HG03521 (cell line): ENCODE data around the gene APOB.

Experiments used
- ATAC-seq: cut with Tn5 transposase; IDR thresholded peaks from one replicate; pipeline ENCODE4 v1.9.1; 2021; ENCODE audit warnings: mild to moderate bottlenecking, moderate library complexity; ENCODE audit not compliant: unreplicated experiment

APOB gene

DNA sequence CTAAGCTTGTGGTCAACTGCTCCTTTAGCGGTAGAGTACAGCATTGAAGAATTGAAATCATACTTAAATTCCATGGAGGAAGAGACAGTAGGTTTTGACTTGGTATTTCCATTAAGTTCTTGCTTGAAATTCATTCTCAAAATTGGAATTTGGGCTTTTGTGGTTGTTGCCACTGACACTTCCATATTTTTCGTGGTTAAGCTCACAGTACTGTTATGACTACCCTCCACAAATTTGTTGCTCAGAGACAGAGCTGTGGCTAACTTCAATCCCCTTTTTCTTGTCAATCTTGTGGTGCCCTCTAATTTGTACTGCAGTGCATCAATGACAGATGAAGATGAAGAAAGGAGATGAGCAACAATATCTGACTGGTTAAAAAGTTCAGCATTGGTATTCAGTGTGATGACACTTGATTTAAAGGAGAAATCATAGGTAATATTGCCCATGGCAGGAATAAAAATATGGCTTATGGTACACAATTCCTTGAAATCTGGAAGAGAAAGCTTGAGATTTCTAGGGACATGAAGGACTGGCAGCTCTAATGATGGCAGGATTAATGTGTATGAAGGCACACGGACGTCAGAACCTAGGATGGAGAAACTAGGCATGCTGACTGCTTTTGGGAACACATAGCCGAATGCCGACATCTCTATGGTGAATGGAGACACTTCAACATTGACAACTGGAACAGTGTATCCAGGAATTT, 37.3 kb downstream of the APOB start:
- ATAC-seq = no peak

DNA sequence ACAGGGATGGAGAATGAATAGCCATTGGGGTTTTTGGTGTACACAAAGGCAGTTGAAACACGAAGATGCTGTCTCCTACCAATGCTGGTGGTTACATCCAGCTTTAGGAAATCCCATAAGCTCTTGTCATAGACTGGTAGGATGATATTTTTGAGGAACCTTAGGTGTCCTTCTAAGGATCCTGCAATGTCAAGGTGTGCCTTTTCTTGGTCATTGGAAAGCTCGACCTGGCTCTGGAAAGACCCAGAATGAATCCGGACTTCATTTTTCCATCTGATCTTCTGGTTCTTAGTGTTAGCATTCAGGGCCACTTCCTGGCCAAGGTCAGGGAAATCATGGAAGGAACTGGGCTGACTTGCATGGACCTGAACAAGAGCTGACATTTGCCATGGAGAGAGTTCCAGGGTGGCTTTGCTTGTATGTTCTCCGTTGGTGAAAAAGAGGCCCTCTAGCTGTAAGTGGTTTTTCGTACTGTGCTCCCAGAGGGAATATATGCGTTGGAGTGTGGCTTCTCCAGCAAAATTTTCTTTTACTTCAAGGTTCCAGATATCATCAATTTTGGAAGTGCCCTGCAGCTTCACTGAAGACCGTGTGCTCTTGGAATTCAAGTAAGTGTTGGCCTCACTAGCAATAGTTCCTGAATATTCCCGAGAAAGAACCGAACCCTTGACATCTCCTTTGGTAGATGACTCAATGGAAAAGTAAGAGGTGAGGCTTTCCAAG, 38.0 kb downstream of the APOB start:
- no peak for ATAC-seq

DNA sequence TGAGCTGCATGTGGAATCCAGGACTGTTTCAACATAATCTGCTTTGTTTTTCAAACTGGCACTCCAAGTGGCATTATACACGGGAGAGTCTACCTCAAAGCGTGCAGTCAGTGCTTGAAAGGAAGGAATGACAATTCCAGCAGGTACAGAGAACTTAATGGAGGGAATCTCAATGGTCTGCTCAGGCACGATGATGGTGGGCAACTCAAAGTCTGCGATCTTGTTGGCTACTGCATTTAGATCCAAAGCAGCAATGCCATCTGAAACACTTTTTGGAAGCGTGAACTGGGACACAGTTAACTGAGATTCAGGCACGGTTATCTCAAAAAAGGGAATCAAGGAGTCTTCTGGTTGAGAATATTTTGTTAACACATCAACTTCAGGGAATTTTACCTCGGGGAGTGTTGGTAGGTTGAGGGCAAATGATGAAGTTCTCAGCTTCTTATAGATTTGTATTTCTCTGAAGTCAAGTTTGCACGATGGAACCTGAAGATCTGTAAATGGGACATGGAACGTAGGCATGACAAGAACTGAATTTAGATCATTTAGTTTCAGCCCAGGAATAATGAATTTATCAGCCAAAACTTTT, 38.7 kb downstream of the APOB start:
- ATAC-seq = no peak

DNA sequence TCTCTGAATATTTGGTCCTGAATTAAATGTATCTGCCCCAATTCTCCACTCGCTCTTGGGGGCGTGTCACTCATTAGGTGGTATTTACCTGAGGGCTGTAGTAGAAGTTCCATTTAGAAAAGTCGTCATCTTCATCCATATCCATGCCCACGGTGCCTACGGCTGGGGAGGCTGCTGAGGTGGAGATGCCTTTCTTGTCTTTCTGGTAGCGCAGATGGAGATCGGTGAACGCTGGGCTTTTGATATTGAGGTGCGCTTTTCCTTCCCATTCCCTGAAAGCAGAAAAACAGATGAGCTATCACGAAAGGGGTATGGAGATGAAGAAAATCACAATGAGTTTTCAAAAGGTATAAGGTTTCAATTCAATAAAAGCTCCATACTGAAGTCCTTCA, 39.7 kb downstream of the APOB start:
- no peak for ATAC-seq

DNA sequence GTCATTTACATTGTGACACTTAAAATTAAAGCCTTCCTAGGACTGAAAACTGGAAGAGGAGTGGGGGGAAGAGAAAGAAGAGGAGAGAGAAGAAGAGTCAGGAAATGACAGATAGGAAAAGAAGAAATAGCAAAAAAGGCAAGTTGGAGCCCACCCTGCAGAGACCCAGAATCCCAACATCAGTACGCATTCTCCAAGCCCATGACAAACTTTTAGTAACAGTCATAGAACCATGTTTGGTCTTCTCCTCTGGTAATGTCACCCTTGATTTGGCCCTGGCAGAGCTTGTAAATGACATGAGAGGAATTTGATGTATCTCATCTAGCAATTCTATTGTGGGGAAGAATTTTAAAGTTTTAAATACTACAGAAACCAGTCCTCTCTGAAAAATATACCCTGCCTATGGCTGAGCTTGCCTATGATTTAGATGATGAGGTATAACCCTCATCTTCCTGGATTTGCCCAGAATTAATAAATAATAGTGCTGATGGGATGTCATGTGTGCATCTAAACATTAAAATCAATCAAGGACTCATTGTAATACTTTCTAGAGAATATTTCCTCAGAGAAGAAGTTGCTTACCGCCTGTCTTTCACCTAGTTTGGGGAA, 40.2 kb downstream of the APOB start:
- ATAC-seq = no peak

DNA sequence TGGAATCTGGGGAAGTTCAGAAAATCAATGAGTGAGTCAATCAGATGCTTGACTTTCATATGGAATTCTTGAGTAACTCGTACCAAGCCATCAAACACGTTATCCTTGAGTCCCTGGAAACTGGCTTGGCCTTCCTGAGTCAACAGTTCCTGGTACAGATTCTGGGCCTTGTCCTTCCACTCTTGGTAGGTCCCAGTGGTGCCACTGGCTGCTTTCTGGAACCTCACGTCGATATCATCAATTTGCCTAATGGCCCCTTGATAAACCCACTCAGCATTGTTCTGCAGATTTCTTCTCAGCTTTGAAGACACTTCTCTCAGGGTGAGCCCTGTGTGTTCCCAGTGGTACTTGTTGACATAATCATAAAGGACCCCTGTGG, 41.1 kb downstream of the APOB start:
- no peak for ATAC-seq

DNA sequence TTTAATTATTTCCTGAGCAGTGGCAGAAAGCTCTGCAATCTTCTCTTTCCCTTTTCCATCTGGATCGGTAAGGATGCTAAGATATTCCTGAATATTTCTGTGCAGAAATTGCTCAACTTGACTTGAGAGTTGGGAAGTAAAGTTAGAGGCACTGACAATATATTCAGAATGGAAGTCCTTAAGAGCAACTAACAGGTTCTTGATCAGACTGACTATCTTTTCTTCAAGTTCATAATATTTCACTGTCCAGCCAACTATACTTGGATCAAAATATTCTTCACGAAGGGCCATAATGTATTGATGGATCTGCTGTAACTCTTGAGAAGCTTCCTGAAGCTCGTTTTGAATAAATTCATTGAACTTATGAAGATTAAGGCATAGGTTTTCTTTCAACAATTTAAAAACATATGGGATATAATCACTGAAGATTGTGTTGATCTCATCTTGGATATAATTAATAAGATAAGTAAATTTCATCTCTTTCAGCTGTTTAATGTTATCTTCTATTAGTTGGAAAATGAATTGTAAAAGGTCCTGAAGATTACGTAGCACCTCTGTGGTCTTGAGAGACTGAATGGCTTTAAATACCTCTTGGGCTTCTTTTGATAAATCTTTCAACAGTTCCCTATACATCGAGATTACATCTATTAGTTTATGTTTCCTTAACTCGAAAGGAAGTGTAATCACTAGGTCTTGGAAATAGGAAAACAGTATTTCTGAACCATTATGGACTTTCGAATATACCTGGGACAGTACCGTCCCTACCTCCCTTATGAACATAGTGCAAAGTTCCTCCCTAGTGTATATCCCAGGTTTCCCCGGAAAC, 41.7 kb downstream of the APOB start:
- no peak for ATAC-seq

DNA sequence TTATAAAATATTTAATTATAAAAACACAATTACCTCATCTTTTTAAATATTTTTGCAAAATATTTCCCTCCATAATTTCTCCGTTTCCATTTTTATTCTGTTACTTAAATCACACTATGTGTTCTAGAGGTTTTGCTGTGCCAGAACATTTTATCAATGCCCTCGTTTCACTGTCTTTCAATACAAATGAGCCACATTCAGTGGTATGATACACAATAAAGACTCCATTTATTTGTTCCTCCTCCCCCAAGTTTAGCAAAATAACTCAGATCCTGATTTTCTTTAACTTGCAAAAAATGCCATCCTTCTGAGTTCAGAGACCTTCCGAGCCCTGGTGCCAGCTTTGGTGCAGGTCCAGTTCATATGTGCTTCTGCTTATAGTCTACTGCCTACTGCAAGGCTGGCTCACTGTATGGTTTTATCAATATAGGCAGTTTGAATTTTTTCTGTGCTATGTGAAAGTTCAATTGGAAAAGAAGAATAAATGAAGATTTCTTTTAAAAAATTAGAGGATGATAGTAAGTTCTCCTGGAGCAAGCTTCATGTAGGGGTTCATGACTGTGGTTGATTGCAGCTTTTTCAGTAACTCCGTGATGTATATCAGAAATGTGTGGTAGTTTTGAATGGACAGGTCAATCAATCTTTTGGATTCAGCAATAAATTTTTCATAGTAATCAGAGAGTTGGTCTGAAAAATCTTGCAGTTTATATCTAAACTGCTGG, 42.5 kb downstream of the APOB start:
- ATAC-seq = no peak

DNA sequence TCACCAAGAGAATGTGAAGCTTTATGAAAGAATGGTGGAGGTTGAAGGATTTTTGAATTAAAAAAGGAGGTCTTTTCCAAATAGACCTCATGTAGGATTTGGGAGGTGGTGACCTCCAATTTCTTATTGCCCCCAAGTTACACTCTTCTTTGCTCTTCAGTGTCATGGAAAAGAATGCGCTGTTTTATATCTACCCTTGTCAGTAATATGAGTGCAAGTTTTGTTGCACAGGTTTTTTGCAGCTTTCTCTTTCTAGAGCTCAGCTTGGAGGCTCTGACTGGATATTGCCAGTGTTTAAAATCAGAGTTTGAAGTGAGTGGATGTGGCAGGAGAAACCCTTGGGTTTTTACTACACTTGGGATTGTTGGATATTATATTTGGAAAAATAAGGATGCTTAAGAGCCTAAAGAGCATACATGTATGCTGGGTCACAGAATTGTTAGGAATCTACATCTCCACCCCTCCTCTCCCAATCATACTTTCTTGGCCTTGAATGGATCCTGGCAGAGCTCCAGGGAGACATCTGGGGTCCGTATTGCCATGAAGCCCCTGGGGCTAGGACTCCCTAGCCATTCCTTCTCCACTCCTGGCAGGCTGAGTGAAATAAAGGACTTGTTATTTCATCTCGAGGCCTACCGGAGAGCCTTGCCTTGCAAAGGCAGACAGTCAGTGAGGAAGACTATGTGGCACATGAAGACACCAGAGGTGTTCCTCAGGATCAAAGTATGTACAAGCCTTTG, 43.8 kb downstream of the APOB start:
- no peak for ATAC-seq

DNA sequence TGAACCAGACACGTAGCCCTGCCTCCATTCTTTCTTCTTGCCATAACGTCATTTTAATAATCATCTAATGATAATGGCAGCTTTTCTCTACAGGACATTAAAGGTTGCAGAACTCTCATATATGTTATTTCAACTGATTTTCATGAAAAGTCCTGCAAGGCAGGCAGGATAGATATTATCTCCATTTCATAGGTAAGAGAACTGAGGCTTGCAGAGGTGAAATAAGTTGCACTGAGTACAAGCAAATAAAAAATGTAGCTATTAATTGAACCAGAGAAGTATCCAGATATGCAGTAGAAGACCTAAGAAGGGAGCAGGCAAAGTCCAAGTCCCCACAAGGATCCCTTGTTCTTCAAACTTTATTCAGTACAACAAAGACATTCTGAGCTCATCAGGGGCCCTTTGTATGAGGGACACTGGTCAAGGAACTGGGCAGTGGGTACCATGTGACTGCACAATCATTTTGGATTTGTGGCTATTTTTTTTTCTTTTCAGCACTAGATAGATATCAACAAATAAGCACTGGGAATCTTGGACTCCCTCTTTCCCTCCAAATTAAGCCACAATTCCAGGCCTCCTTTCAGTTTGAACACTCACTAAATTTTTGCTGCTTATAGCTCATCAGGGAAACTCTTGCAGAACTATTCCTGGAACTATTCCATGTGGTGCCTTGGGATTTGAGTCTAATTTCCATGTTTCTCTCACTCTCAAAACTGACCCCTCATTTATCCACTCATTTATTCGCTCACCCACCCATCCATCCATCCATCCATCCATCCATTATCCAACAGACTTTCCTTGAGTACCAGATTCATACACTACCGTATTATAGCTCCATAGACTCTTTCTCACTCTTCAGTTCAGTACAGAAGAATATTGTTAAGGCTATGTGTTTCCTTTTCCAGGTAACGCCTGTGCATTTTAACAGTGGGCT, 44.6 kb downstream of the APOB start:
- ATAC-seq = no peak

DNA sequence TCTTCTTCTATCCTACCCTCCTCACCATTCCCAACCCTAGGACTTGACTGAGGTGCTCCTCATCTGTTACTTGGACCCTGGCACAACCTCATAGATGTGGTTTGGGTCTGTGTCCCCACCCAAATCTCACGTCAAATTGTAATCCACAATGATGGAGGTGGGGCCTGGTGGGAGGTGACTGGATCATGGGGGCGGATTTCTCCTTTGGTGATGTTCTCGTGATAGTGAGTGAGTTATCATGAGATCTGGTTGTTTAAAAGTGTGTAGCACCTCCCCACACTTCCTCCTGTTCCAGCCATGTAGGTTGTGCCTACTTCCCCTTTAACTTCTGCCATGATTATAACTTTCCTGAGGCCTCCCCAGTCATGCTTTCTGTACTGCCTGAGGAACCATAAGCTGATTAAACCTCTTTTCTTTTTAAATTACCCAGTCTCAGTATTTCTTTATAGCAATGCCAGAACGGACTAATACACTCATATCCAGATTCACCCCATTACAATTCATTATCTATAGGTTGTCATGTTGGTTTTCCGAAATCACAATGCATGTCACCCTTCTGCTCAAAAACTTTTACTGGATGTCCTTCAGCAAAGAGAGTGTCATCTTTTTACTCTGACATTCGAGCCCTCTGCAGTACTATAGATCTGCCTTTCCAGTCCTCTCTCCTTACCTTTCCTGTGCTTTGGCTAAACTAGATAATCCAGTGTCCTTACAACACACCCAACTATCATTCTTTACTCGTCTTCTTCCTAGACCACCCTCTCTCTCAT, 45.7 kb downstream of the APOB start:
- no peak for ATAC-seq

DNA sequence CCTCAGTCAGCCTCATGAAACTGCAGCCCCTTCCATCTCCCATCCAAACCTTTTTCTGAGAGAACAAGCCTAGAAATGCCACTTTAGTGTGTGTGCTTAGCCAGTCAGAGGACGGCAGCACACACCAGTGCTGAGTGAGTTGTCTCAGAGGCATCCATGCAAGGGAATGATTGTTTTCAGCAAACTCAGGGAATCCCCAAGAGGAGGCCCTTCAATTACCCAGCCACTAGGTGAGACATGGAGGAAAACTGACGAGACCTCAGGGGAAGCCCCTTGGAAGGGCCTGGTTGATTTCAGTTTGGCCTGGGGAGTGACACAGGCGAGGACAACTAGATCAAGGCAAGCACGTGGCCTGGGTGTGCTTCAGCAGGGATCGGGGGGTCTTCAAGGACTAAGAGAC, 49.7 kb downstream of the APOB start:
- no peak for ATAC-seq

DNA sequence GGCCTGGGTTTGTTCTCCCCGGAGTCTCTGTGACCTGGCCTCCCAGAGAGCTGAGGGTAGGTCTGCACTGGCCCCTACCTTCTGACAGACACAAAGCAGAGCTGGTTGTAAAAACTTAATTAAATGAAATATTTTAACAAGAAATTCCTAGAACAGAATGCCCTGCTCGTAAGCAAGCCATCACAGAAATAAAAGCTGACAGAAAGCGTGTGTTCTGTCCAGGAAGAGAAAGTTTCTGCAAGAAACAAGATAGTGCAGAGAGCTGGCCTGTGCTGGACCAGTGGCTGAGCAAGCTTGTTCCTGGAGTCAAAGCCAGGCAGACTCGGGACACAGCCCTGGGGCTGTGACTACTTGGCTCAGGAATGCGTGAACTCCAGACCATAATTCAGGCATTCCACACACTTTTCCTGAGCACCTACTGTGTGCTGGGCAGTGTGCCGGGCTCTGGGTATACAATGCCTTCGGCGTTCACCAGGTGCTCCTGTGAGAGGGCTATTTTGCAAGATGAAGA, 51.6 kb downstream of the APOB start:
- ATAC-seq = no peak

DNA sequence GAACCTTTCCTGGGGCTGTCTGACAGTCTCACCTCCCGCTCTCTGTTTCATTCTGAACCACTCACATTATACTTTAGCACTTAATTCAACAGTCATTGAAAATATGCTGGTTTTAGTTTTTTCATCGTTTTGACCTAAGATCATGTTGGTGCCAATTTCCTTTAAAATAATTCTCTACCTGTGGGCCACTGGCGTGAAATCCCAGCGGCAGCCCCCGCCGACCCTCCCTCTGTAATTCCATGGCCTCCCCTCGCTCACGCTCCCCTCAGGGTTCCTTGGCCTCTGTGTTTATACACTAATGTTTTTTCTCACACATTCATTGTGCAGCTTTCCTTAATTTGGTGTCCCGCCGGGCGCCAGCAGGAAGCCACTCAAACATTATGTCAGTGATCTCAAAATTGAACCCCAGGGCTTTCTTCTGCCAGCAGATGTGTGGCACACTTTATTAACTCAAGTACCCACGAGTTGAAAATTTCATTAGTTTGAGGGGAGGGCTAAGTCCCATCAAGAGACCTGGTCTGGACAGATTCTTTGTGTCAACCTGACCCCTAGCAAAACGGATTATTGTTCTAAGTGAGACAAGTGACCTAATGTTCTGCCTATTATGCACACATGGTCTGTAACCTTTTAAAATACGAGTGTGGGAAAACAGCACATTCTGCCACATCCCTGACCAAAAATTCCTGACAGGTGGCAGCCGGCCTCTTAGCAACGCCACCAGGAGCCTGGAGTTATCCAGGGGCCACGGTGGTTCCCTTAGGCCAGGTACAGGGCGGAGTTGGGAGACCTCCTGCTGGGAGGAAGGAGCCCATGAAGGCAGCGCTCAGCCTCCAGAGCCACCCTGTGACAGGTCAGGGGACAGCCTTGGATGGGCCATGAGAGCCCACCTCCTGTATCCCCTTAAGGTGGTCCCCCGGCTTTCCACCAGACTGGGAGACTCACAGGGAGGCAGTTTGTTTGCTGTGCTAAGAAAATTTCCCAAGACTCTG, 53.1 kb downstream of the APOB start:
- ATAC-seq = no peak

DNA sequence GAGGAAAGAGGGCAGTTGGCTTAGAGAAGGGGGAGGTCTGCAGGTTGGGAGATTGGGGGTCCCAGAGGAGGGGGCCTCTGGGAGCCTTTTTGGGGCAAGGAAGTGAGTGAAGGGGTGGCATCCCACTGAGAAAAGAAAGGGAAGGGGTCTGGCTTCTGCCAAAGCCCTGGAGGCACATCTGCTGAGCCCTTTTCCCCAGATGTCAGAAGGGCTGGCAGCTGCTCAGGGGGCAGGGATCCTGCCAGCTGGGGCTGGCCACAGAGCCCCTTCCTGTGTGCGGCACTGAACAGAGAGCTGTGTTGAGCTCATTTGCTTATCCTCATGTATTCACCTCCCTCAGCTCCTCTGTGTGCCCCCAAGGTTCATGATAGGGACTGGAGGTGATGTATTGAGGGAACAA, 54.5 kb downstream of the APOB start:
- no peak for ATAC-seq

DNA sequence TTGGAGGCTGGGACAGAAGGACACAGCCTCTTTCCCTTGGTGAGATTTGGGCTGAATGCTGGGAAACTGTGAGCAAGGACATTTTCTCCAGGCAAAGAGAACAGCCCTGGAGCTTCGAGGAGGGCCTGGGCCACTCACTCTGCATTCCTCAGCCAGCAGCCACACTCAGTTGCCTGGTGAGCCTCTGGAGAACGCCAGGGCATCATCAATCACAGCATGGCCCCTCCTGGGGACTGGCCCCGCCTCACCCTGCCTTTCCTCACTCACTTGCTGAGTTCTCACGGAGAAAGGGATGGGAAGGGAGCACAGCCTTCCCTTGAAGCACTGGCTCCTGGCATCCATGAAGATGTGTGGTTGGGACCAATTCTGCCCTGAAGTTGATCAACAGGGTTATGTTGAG, 55.0 kb downstream of the APOB start:
- ATAC-seq = no peak
